Gastroesophageal sphincter (tissue), 2 donors: Measurements from ENCODE around the gene UBXN10.

ENCODE experiments used
- POLR2A ChIP-seq, 2 donors: fragments of 450-650 bp; IDR thresholded peaks; one replicate each; pipeline ENCODE4 v1.6.1; 2017; ENCODE audit warnings: antibody characterized with exemption in 2 of 2, mild to moderate bottlenecking in 2 of 2, moderate library complexity in 1 of 2
- POLR2AphosphoS5 ChIP-seq: sonication (generic); formaldehyde crosslinking; IDR thresholded peaks from one replicate; pipeline ENCODE4 v1.6.1; 2017; ENCODE audit warnings: antibody characterized with exemption

DNA sequence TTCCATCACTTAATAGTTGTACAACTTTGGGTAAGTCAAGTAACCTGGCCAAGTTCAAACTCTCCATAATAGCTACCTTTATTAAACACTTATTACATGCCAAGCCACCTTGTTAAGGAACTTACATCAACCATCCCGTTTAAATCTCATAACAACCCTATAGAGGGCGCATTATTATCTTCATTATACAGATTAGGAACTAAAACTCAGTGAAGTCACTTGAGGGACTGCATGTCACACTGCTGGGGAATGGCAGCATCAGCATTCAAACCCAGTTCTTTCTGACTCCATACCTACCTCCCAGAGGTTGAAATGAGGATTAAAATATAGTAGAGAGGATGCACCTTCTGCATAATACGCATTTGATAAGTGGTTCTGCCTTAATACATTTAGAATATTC, 47.5 kb downstream of the UBXN10 start:
- TF ChIP-seq POLR2AphosphoS5 (no peak), POLR2A (IDR thresholded peaks at IDR 0.05) (no peak)
